Activated T-cell treated with anti-CD3 and anti-CD28 coated beads for 24 hours (primary cell): Measurements from ENCODE around the gene PROK1.
"Not testable (repeated sequence)": the region's sequence is repeated elsewhere in the genome, so short reads cannot be mapped to it uniquely, and the experiment has no call there.

Experiments
- DNase-seq: peaks from one replicate; pipeline ENCODE4 v3.0.0-alpha.2; 2020; ENCODE audit warnings: low read depth

PROK1 gene

GRCh38 chr1:110450929-110451328 is at the start of gene PROK1:
Gene PROK1 (plus strand): TSS chr1:110451149. CDS start chr1:110451217, 68 bp downstream.
- DNase-seq = no peak

- no peak for DNase-seq
Measured at GRCh38 chr1:110403805-110404204, 47.1 kb upstream of the PROK1 start.

- no peak for DNase-seq
Measured at GRCh38 chr1:110404401-110404800, 46.5 kb upstream of the PROK1 start.

GRCh38 chr1:110406407-110406806 is 44.5 kb upstream of the PROK1 start:
- DNase-seq = not testable (repeated sequence)

- DNase-seq = peak; percentile 93
Measured at GRCh38 chr1:110407260-110408210, 43.4 kb upstream of the PROK1 start, which contains the start of gene LAMTOR5. Gene LAMTOR5 (minus strand): TSS chr1:110407694. CDS start chr1:110407620, 74 bp downstream.

GRCh38 chr1:110408488-110408887 is 42.5 kb upstream of the PROK1 start:
- DNase-seq = no peak

- DNase-seq = no peak
Measured at GRCh38 chr1:110409316-110409715, 41.6 kb upstream of the PROK1 start.

- DNase-seq = no peak
Measured at GRCh38 chr1:110411173-110411735, 39.7 kb upstream of the PROK1 start.

GRCh38 chr1:110412576-110412975 is 38.4 kb upstream of the PROK1 start:
- DNase-seq = peak; percentile 48

- DNase-seq = not testable (repeated sequence)
Measured at GRCh38 chr1:110413045-110413444, 37.9 kb upstream of the PROK1 start.

- no peak for DNase-seq
Measured at GRCh38 chr1:110418729-110419128, 32.2 kb upstream of the PROK1 start.

GRCh38 chr1:110420023-110420662 is 30.8 kb upstream of the PROK1 start:
- no peak for DNase-seq

GRCh38 chr1:110420874-110421793 is 29.8 kb upstream of the PROK1 start:
- no peak for DNase-seq

GRCh38 chr1:110424699-110425611 is 26.0 kb upstream of the PROK1 start:
- no peak for DNase-seq

GRCh38 chr1:110425612-110426152 is 25.3 kb upstream of the PROK1 start:
- no peak for DNase-seq

- no peak for DNase-seq
Measured at GRCh38 chr1:110426854-110427253, 24.1 kb upstream of the PROK1 start.

GRCh38 chr1:110428946-110429345 is 22.0 kb upstream of the PROK1 start:
- DNase-seq = no peak

- DNase-seq = no peak
Measured at GRCh38 chr1:110430366-110430765, 20.6 kb upstream of the PROK1 start.

- DNase-seq = no peak
Measured at GRCh38 chr1:110430901-110431300, 20.0 kb upstream of the PROK1 start.

GRCh38 chr1:110433213-110433612 is 17.7 kb upstream of the PROK1 start:
- DNase-seq = no peak
